Amygdala (tissue), 56 donors: ENCODE measurements around the gene GPR176.
A peak's percentile ranks its signal among the peaks of the same experiment; 100 is the strongest.

ENCODE experiments used
- DNase-seq, 56 donors: peaks; one replicate each; lab custom pipeline; 2025; lab: John Stamatoyannopoulos, UW

GPR176 gene

GRCh38 chr15:39919748-39920509 is at the start of gene GPR176:
TSS of gene GPR176 (minus strand) at chr15:39920266. CDS start at chr15:39920026, 240 bp downstream.
- DNase-seq = peak in 35 of 56 donors; percentile 9 to 69 (median 28)

GRCh38 chr15:39969002-39969394 is 48.9 kb upstream of the GPR176 start:
- DNase-seq = no peak

GRCh38 chr15:39968273-39969001 is 48.4 kb upstream of the GPR176 start:
- DNase-seq = no peak

- DNase-seq = no peak
These were observed 46.5 kb upstream of the GPR176 start for GRCh38 chr15:39966521-39966920.

GRCh38 chr15:39963786-39964185 is 43.7 kb upstream of the GPR176 start:
- no peak for DNase-seq

GRCh38 chr15:39961051-39961450 is 41.0 kb upstream of the GPR176 start:
- DNase-seq = no peak

GRCh38 chr15:39960411-39960810 is 40.3 kb upstream of the GPR176 start:
- no peak for DNase-seq

- DNase-seq = no peak
These were observed 39.3 kb upstream of the GPR176 start for GRCh38 chr15:39959411-39959810.

GRCh38 chr15:39957481-39957880 is 37.4 kb upstream of the GPR176 start:
- no peak for DNase-seq

- no peak for DNase-seq
These were observed 33.5 kb upstream of the GPR176 start for GRCh38 chr15:39953521-39953920.

GRCh38 chr15:39951561-39951960 is 31.5 kb upstream of the GPR176 start:
- DNase-seq = no peak

GRCh38 chr15:39948817-39949216 is 28.8 kb upstream of the GPR176 start:
- no peak for DNase-seq

- DNase-seq = no peak
These were observed 27.5 kb upstream of the GPR176 start for GRCh38 chr15:39947401-39948197.

- no peak for DNase-seq
These were observed 26.8 kb upstream of the GPR176 start for GRCh38 chr15:39946862-39947261.

- no peak for DNase-seq
These were observed 24.7 kb upstream of the GPR176 start for GRCh38 chr15:39944726-39945125.

- no peak for DNase-seq
These were observed 22.7 kb upstream of the GPR176 start for GRCh38 chr15:39942753-39943150.

GRCh38 chr15:39942101-39942752 is 22.2 kb upstream of the GPR176 start:
- no peak for DNase-seq

GRCh38 chr15:39939487-39940452 is 19.7 kb upstream of the GPR176 start:
- DNase-seq = no peak

GRCh38 chr15:39937696-39938095 is 17.6 kb upstream of the GPR176 start:
- DNase-seq = no peak
